ENCODE measurements around the gene CPXM2. TPM values are rescaled to one million over a fixed set of nuclear protein-coding genes. Genes with fewer than 3 reads are reported as not detected.

The CPXM2 gene
- total RNA-seq, 2 experiments from 2014 or later, result not detected

GRCh38 chr10:123838596-123839310, 52.9 kb downstream of the CPXM2 start:
- no peaks in the 10 kb centered on the region for H4K20me1 ChIP-seq (ENCODE audit: insufficient read depth, low read length)
- no peaks in the 10 kb centered on the region for H3K9me3 ChIP-seq (ENCODE audit: low read length)
- no TSS peak for BruUV-seq (replicated peaks)
- no peak overlapping the region for H3K4me3 ChIP-seq (ENCODE audit: low read depth, low read length, poor library complexity, severe bottlenecking)
- no peak overlapping the region for H2AFZ ChIP-seq (ENCODE audit: low read length)
- H3K79me2 ChIP-seq (ENCODE audit: insufficient read depth, low read depth, low read length), result no peaks in the 10 kb centered on the region
- no peak overlapping the region for H3K27ac ChIP-seq (ENCODE audit: low read depth, low read length, poor library complexity, severe bottlenecking)
- H3K4me2 ChIP-seq (ENCODE audit: low read length), result no peak overlapping the region
- intact Hi-C loops (cut with micrococcal nuclease; ENCODE audit: unreplicated experiment), result no loop called here
- DNase-seq (ENCODE audit: low spot score), result no peak
- H3K4me1 ChIP-seq (ENCODE audit: insufficient read depth, low read length, poor library complexity, severe bottlenecking), result no peaks in the 10 kb centered on the region
- H3K36me3 ChIP-seq (ENCODE audit: insufficient read depth, low read length), result no peaks in the 10 kb centered on the region
- no peaks in the 10 kb centered on the region for H3K9me2 ChIP-seq (ENCODE audit: insufficient read depth, low read length)
- ChIA-PET CTCF (ENCODE audit: unreplicated experiment) (no interaction called here), POLR2A (no interaction called here)
- TF ChIP-seq EZH2phosphoT487 (IDR thresholded peaks at IDR 0.05; ENCODE audit: borderline replicate concordance, low read depth, low read length) (no peak), CTCF (conservative IDR thresholded peaks at IDR 0.05; ENCODE audit: low read length) (no peak)

GRCh38 chr10:123837756-123838155, 53.9 kb downstream of the CPXM2 start:
- CTCF ChIA-PET (ENCODE audit: unreplicated experiment), result no interaction called here
- intact Hi-C loops (cut with micrococcal nuclease; ENCODE audit: unreplicated experiment), result no loop called here

More at GRCh38 chr10:123837756-123838155, 53.9 kb downstream of the CPXM2 start:
- Histone ChIP-seq H3K4me2 (ENCODE audit: low read length) (no peak overlapping the region), H3K27ac (ENCODE audit: low read depth, low read length, poor library complexity, severe bottlenecking) (no peak overlapping the region), H3K9me3 (ENCODE audit: low read length) (no peaks in the 10 kb centered on the region), H3K79me2 (ENCODE audit: insufficient read depth, low read depth, low read length) (no peaks in the 10 kb centered on the region), H3K9me2 (ENCODE audit: insufficient read depth, low read length) (no peaks in the 10 kb centered on the region), H3K36me3 (ENCODE audit: insufficient read depth, low read length) (no peaks in the 10 kb centered on the region), H3K4me1 (ENCODE audit: insufficient read depth, low read length, poor library complexity, severe bottlenecking) (no peaks in the 10 kb centered on the region), H3K4me3 (ENCODE audit: low read depth, low read length, poor library complexity, severe bottlenecking) (no peak overlapping the region), H2AFZ (ENCODE audit: low read length) (no peak overlapping the region), H4K20me1 (ENCODE audit: insufficient read depth, low read length) (no peaks in the 10 kb centered on the region)
- no peak for TF ChIP-seq CTCF (conservative IDR thresholded peaks at IDR 0.05; ENCODE audit: low read length)
- TF ChIP-seq EZH2phosphoT487 (IDR thresholded peaks at IDR 0.05; ENCODE audit: borderline replicate concordance, low read depth, low read length), result no peak
- POLR2A ChIA-PET, result no interaction called here
- no peak for DNase-seq (ENCODE audit: low spot score)
- BruUV-seq (replicated peaks), result no TSS peak

Data from OCI-LY7 (cell line).